Activated CD4-positive, CD25-positive, alpha-beta regulatory T cell (primary cell): ENCODE data around the gene SMARCD1.
"Not testable (repeated sequence)": the region's sequence is repeated elsewhere in the genome, so short reads cannot be mapped to it uniquely, and the experiment has no call there.

Source experiments
- DNase-seq, 4 experiments: peaks; one replicate each; lab custom pipeline; 2025; lab: John Stamatoyannopoulos, UW

Gene SMARCD1

DNA sequence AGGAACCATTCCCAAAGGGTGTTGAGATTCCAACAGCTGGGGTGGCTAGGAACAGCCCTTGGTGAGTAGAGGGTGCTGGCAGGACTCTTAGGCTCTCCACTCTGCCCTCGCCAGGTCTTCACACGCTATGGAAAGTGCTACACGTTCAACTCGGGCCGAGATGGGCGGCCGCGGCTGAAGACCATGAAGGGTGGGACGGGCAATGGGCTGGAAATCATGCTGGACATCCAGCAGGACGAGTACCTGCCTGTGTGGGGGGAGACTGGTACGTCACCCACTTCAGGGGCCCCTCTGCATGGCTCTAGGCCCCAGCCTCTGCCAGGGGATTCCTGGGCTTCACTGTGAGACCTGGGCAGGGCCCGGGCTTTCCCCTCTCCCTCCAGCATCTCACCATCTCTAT is 8.0 kb upstream of the SMARCD1 start:
- no peak for DNase-seq

DNA sequence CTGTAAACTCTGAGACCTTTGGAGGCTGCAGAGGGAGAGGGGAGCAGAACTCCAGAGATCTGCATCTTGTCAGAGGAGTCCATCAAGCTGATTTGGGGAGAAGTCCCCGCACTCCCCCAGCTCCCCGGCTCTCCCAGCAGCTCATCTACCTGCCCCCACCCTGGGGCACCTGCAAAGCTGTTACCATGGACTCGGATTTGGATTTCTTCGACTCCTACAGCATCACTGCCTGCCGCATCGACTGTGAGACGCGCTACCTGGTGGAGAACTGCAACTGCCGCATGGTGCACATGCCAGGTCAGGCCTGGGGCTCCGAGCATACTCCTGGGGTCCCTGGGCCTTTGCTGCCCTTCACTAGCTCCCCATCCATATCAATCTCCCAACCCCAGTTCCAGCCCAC is 6.9 kb upstream of the SMARCD1 start:
- no peak for DNase-seq

DNA sequence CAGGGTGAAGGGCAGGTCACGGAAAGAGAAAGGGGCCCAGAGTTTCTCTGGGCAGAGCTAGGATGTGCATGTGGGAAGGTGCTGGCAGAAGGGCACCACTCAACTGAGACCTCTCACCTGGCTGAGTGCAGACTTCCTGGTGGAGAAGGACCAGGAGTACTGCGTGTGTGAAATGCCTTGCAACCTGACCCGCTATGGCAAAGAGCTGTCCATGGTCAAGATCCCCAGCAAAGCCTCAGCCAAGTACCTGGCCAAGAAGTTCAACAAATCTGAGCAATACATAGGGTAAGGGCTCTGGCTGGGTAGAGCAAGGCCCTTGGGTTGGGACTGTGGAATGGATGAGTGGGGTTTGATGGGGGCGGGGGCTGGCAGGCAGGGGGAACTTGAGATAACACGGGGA is 5.4 kb upstream of the SMARCD1 start:
- no peak for DNase-seq

DNA sequence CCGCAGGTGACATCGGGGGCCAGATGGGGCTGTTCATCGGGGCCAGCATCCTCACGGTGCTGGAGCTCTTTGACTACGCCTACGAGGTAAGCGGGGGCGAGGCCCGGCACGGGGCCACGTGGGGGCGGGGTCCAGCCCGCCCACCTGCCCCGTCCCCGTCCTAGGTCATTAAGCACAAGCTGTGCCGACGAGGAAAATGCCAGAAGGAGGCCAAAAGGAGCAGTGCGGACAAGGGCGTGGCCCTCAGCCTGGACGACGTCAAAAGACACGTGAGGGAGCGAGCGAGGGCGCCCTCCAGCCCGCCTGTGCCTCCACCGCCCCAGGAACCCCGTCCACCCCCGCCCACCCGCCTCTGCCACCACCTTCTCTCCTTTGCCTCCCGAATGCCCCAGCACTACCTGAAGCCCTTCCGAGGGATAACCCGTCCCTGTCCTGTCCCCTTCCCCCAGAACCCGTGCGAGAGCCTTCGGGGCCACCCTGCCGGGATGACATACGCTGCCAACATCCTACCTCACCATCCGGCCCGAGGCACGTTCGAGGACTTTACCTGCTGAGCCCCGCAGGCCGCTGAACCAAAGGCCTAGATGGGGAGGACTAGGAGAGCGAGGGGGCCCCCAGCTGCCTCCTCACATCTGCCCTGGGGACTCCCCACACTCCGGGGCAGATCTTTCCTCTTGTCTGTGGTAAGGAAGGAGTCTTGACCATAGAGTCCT is 3.9 kb upstream of the SMARCD1 start:
- no peak for DNase-seq

DNA sequence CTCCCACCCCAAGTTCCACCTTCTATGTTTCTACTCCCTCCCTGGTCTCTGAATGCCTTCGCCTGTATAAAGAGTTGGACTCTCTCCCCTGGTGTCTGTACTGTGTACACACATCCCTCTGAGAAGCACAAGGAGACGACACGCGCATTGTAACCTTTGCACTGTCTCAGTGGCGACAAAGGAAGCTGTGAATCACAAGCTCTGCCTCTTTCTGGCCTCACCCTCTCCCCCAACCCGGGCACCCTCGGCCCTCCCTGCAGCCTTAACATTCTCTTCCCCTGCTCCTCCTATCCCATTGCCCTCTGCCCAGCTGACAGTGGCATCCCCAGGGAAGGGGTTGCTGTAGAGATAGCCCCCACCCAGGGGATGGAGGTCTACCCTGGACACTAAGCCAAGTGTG is 2.5 kb upstream of the SMARCD1 start:
- DNase-seq, result no peak

DNA sequence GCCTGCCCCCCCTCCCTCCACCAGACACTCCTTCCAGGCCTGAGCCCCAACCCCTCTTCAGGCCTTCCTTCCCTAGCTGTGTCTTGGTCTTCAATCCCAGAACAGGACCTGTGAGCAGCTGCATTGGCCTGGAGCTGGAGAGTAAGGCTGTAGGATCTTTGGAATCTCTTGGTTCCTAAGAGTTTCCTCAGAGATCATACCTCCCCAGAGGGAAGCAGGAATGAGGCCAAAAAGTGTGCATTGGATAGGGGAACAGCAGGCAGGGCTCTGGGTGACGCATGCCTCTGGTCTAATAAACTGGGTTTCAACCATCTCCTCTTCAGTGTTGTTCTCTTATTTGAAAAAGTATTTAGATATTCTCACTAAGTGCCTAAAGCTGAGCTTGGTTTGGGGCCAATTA is 1.8 kb upstream of the SMARCD1 start:
- no peak for DNase-seq

DNA sequence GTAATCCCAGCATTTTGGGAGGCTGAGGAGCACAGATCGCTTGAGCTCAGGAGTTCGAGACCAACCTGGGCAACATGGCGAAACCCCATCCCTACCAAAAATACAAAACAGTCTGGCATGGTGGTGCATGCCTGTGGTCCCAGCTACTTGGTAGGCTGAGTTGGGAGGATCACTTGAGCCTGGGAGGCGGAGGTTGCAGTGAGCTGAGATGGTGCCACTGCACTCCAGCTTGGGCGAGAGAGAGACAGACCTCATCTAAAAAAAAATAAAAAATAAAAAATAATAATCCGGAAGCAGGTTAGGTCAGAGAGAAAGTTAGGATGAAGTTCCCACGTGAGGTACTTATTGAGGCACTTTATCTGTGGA is 750 bp upstream of the SMARCD1 start:
- DNase-seq, result not testable (repeated sequence)

DNA sequence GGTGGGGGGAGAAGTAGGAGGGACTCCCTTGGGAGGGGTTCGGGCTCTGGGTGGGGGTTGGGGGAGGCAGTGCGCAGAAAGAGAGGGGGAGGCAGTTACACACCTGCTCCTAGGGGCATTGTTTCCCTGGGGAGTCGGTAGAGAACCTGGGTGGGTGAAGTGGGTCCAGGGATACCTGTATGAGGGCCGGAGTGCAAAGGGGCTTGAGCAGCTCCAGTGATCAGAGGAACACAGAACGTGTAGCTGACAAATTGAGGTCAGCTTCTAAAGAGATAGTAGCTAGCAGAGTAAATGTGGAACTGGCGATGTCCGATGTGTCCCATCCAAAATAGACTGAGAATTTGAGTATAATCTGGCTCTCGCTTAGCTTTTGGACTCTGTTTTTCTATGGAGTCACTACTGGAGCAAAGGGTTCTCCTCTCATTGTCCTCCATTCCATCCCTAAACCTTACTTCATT is 502 bp downstream of the SMARCD1 start:
- DNase-seq, result no peak

DNA sequence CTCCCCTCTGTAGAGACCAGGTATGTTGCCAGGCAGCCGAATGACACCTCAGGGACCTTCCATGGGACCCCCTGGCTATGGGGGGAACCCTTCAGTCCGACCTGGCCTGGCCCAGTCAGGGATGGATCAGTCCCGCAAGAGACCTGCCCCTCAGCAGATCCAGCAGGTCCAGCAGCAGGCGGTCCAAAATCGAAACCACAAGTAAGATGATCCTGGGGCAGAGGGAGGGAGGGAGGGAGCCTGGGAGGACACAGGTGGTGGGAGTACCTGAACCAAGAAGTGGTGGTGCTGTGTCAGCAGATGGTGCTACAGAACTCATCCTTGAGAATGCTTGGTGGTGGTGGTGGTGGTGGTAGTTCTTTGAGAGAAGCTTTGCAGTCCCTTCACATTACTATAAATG is 1.0 kb downstream of the SMARCD1 start:
- DNase-seq, result no peak

DNA sequence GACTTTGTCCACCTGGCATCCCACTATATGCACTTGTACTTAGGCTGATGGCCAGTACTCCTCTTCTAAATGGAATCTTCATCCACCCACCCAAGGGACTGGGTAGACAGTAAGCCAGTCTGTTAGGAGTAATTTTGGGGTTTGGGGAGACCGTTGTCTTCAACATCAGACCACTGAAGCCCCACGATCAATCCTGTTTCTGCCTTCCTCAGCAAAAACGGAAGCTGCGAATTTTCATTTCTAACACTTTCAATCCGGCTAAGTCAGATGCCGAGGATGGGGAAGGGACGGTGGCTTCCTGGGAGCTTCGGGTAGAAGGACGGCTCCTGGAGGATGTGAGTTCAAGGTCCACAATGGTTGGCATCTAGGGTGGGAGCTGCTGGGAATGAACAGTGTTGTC is 2.0 kb downstream of the SMARCD1 start:
- no peak for DNase-seq

DNA sequence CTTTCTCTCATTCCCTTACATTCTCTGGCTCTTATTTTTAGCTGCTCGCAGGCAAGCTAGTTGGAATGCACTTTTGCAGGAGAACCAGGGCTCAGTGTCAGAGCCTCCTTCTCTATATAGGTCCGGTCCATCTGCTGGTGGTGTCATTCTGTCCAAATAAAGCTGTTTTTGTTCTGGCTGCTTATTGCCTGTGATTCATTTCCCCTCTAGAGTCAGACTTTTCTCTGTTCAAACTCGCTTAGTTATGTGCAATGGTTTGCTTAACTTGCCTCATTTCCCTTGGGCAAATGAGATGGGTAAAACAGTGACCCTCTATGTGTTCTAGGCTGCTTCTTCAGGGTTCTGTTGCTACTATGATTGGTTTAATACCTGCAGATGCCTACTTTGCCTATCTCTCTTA is 2.9 kb downstream of the SMARCD1 start:
- DNase-seq, result no peak

DNA sequence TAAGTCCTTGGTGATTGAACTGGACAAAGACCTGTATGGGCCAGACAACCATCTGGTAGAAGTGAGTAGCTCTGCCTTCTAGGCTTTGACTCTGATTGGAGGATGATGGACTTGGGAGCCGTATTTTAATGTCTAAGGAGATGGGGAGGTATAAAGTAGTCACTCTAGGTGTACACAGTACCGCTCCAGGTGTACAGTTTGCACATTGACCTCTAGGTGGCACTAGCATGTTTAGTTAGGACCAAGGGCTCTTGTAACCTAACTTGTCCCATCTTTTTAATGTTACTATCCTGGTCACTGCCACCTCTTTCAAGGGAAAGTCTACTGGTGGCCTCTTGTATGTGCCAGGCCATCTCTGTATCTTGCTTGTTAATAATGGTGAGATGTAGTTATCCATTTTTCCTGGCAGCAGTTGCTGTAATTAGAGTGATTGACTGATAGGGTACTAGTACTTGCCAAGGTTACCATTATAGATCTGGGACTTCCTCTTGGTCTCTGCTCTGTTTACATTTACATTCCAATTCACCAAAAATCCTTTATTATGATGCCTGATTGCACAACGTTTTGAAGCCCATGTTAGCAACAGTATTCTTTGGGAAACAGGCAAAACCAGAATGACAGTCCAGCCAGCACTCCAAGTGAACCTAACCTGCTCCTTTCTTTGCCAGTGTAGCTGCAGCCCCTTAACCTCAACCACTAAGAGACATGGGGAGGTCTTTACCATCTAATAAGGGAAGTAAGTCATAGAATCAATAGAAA is 3.6 kb downstream of the SMARCD1 start:
- DNase-seq, result peak in 2 of 4 experiments; percentile 11 to 15

DNA sequence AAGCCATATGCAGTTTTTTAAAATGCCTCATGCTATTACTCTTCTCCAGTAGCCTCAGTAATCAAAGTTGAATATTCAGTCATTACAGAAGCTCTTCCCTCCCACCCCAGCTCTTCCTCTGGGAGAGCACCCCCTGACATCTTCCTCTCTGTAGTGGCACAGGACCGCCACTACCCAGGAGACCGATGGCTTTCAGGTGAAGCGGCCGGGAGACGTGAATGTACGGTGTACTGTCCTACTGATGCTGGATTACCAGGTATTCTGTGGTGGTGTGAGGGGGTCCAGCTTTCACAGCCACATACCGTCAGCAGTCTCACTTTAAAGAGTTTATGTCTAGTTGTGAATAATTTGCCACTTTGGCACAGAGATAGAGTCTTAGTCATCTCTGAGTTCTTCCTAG is 4.6 kb downstream of the SMARCD1 start:
- DNase-seq, result no peak

DNA sequence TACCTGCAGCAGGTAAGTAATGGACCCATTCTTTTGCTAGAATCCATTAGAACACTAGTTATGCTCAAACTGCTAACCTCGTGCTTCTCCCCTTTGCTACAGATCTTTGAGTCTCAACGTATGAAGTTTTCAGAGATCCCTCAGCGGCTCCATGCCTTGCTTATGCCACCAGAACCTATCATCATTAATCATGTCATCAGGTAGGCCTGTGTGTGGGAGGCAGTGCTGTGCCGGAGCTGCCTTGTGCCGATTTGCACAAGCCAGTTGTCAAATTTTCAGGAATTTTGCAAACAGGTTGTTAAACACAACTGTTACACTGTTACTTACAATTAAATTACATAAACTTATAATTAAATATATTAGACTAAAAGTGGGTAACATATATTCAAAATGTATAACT is 5.2 kb downstream of the SMARCD1 start:
- no peak for DNase-seq

DNA sequence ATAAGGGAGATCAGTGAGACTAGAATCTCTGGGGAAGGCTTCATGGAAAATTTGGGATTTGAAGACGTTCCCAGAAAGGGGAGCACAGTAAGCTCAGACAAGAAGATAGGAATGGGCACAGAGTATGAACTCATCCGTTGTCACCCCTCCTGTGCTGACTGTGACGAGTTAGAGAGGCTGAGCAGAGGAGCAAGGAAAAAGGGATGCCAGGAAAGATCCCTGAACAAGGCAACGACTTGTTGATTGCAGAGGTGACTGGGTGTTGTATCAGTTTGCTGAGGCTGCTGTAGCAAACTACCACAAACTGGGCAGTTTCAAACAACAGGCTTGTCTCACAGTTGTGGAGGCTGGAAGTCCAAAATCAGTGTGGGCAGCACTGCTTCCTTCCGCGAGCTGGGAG is 12.8 kb downstream of the SMARCD1 start:
- DNase-seq, result no peak

DNA sequence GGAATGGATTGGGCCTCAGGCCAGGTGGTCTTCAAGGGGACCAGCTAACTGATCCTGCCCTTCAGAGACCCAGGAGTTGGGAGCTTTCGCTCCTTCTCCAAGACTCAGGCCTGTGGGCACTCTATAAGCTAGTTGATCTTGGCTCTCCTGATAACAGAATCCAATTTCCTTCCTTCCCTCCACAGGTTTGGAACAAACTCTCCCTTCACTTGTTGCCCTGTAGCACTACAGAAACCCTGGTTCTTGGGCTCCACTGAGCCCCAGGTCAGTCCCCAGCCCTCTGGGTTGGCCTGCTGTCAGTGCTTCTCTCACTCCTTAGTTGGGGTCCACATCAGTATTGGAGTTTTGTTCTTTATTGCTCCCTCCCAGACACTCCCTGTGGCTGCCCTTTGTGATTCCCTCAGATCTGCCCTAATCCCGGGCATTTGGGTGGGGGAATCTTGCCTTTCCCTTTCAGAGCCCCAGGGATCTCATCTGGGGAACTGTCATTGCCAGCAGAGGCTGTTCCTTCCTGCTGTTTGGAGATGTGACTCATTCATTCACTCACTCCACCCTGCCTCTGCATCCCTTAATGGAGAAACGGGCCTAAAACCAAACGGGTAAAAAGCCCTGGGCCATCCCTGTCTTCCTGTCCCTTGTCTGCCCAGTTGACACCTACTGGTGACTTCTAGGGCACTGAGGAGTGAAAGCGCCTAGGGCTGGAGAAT is 14.3 kb downstream of the SMARCD1 start:
- DNase-seq, result no peak

DNA sequence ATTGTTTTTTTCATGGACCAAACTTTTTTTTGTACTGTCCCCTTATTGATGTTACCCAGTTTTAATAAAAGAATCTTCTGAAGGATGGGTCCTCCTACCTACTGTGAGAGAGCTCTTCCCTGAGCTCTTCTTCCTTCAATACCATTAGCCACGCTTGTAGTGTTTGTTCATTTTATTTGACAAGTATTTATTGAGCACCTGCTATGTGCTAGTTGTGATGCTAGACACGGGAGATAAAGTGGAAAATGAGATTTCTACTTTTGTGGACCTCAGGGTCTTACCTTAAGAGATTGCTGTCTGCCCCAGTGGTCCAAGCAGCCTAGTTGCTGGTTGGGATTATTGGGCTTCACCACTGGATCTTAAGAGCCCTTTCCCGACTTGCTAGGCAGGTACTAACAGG is 15.4 kb downstream of the SMARCD1 start:
- no peak for DNase-seq

DNA sequence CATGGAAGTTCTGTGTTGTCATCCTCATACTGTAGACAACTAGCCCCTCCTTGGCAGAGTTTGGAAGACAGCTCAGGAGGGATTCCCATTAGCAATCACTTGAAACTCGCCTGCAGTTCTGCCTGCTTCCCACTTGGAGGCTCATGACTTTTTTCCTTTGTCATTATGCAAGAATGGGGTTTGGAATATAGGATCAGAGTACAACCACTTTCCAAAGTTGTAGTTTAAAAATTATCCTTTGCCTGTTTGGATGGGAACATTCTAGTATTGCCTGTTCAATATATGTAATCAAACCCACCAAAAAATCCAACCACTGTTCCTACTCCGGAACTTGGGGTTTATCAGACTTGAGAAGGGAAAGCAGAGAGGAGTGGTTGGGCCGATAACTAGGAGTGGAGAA is 16.5 kb downstream of the SMARCD1 start:
- no peak for DNase-seq

DNA sequence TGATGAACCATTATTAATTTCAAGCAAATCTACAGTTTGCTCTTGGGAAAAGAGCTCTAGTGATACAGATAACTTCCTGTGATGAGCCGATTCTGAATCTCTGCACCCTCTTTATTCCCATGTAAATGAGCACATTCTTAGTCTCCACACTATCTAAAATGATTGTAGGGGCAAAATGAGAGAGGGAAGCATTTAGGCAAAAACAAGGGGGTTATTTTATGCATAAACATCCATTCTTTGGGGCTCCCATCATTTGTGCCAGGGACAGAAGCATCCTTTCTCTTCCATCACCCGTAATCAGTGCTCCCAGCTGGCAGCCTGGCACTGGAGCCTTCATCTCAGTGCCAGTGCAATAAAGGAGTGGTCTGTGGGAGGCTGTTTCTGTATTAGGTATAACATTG is 17.0 kb downstream of the SMARCD1 start:
- DNase-seq, result no peak

DNA sequence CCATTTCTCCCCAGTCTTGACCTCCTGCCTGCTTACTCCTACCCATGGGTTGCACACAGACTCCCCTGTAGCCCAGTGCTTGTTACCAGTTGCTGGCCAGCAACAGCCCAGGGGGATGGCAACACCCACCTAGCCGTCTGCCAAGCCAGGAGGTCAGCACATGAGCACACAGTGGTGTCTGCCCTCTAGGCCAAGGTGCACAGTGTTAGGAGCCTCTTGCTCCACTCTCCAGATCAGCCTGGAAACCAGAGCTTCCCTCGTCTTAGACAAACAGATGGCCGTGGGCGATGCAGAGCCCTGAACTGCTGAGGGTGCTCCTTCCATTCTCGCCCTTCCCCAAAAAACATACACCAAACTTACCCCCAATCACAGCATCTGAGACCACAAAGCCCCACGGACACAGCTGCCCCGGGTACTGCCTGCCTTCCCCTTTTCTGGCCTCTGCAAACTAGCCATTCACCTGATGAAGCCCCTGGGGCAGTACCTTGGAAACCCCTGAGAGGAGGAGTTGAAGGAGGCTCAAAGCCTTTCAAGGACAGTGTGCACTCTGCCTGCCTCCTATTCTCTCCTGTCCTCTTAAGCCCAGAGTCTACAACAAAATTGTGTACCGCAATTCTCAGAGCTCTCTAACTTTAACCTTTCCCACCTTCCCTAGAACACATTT is 17.6 kb downstream of the SMARCD1 start:
- no peak for DNase-seq

DNA sequence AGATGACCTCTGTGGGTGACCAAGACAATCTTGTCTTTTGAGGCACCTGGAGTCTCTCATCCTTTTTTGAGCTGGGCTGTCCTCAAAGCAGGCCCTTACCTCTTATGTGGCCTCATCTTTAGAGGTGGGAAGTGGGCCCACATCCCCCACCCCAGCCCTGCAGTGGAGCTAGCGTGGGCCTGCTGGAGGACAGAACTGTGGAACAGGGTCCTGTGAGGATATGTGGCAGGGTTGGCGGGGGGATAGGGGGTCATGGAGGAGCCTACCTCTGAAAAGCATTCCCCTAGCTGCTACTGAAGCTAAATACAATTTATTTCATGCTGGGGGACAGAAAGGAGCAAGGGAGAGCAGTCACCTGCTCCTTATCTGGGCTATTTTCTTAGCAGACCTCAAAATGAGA is 18.2 kb downstream of the SMARCD1 start:
- no peak for DNase-seq

DNA sequence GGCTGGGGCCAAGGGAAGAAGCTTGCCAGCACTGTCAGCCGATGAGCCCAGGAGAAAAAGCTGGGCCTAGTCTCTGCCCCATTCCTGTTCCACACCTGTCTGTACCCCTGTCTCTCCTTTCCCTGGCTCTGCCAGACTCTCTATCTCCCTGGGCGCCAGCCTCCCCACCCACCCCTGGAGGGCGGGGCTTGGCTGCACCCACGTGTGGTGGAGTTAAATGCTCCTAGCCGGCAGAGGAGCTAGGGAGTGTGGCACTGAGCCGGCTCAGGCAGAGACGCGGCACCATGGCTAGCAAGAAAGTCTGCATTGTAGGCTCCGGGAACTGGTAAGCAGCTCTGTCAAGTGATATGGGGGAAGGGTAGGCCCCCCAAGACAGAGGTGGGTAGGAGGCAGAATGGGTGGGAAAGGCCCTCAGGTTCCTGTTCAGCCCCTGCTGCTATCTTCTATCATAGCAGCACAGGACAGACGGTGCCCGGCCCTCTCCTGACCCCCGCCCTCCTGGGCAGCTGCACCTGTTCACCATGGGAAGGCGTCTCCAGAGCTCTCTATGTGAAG is 18.7 kb downstream of the SMARCD1 start, which contains the start of gene GPD1:
GPD1 (plus strand) TSS at position 242 of the 555 bp plus-strand sequence; CDS start at position 285, 43 bp downstream.
- no peak for DNase-seq
